HEK293T (cell line): ENCODE data around the gene RNF34.
"Not testable (repeated sequence)": the region's sequence is repeated elsewhere in the genome, so short reads cannot be mapped to it uniquely, and the experiment has no call there.

Experiments
- CTCF ChIA-PET: fragments of 350-600 bp; formaldehyde crosslinking; extraction: SDS; loops from one replicate; lab custom pipeline; 2021; ENCODE audit warnings: antibody characterized with exemption, inconsistent platforms; lab: Yijun Ruan, JAX
- POLR2A ChIA-PET: fragments of 350-600 bp; formaldehyde crosslinking; extraction: SDS; loops from one replicate; lab custom pipeline; 2020; ENCODE audit warnings: antibody characterized with exemption, inconsistent platforms; lab: Yijun Ruan, JAX
- DNase-seq: peaks from one replicate; pipeline ENCODE4 v3.0.0; 2012; ENCODE audit warnings: mixed read lengths; ENCODE audit errors: extremely low spot score
- ARNT ChIP-seq: fragments of 450-650 bp; IDR thresholded peaks from 2 replicates; pipeline ENCODE4 v1.6.1; 2017; ENCODE audit warnings: mild to moderate bottlenecking
- BHLHE40 ChIP-seq: fragments of 450-650 bp; IDR thresholded peaks from 2 replicates; pipeline ENCODE4 v1.6.1; 2016; ENCODE audit warnings: mild to moderate bottlenecking, moderate library complexity, borderline replicate concordance
- CTBP1 ChIP-seq: fragments of 450-650 bp; IDR thresholded peaks from 2 replicates; pipeline ENCODE4 v1.6.1; 2016; ENCODE audit warnings: borderline replicate concordance
- ELF4 ChIP-seq: fragments of 450-650 bp; IDR thresholded peaks from 2 replicates; pipeline ENCODE4 v1.6.1; 2017; ENCODE audit warnings: antibody characterized with exemption
- FOXA1 ChIP-seq: fragments of 450-650 bp; IDR thresholded peaks from 2 replicates; pipeline ENCODE4 v1.6.1; 2016; ENCODE audit warnings: mild to moderate bottlenecking
- FOXK2 ChIP-seq: fragments of 450-650 bp; IDR thresholded peaks from 2 replicates; pipeline ENCODE4 v1.6.1; 2016; ENCODE audit warnings: mild to moderate bottlenecking
- FOXM1 ChIP-seq: fragments of 450-650 bp; IDR thresholded peaks from 2 replicates; pipeline ENCODE4 v1.6.1; 2017; ENCODE audit warnings: mild to moderate bottlenecking, borderline replicate concordance
- HDGF ChIP-seq: fragments of 450-650 bp; IDR thresholded peaks from 2 replicates; pipeline ENCODE4 v1.6.1; 2017; ENCODE audit warnings: antibody characterized with exemption, borderline replicate concordance
- L3MBTL2 ChIP-seq: fragments of 450-650 bp; conservative IDR thresholded peaks from 2 replicates; pipeline ENCODE4 v1.6.1; 2016; ENCODE audit warnings: mild to moderate bottlenecking
- LEF1 ChIP-seq: fragments of 450-650 bp; IDR thresholded peaks from 2 replicates; pipeline ENCODE4 v1.6.1; 2017; ENCODE audit warnings: mild to moderate bottlenecking, borderline replicate concordance
- NFRKB ChIP-seq: fragments of 450-650 bp; IDR thresholded peaks from 2 replicates; pipeline ENCODE4 v1.6.1; 2016; ENCODE audit warnings: mild to moderate bottlenecking, moderate library complexity
- PKNOX1 ChIP-seq: fragments of 450-650 bp; IDR thresholded peaks from 2 replicates; pipeline ENCODE4 v1.6.1; 2016
- SP1 ChIP-seq: fragments of 450-650 bp; IDR thresholded peaks from 2 replicates; pipeline ENCODE4 v1.6.1; 2017
- SUZ12 ChIP-seq: fragments of 450-650 bp; IDR thresholded peaks from 2 replicates; pipeline ENCODE4 v1.6.1; 2016; ENCODE audit warnings: mild to moderate bottlenecking
- TARDBP ChIP-seq: fragments of 450-650 bp; IDR thresholded peaks from 2 replicates; pipeline ENCODE4 v1.6.1; 2016
- ZNF384 ChIP-seq: fragments of 450-650 bp; IDR thresholded peaks from 2 replicates; pipeline ENCODE4 v1.6.1; 2016

Gene RNF34

GRCh38 chr12:121373755-121374154 lies 26.2 kb upstream of the RNF34 start:
- DNase-seq: no peak
- TF ChIP-seq ELF4: no peak
- TF ChIP-seq SP1: no peak
- TF ChIP-seq FOXK2: no peak
- no peak for TF ChIP-seq PKNOX1
- no peak for TF ChIP-seq BHLHE40
- TF ChIP-seq NFRKB: no peak
- no peak for TF ChIP-seq ZNF384
- no peak for TF ChIP-seq LEF1
- TF ChIP-seq FOXM1: no peak
- no peak for TF ChIP-seq HDGF
- ChIA-PET POLR2A (no interaction called here), CTCF (no interaction called here)

- CTCF ChIA-PET: interaction anchor here (0.5 kb wide), 1 partner anchor 9 kb away, joined by 3 read pairs; no protein-coding TSS in a partner anchor
- not testable (repeated sequence) for DNase-seq
- POLR2A ChIA-PET: interaction anchor here (1.0 kb wide), 1 partner anchor 23 kb away, joined by 5 read pairs; the partner anchor contains the start of gene ANAPC5
Measured at GRCh38 chr12:121374336-121374735, 25.6 kb upstream of the RNF34 start.

- CTCF ChIA-PET, DNase-seq: not testable (repeated sequence)
- POLR2A ChIA-PET: interaction anchor here (1.0 kb wide), 1 partner anchor 23 kb away, joined by 5 read pairs; the partner anchor contains the start of gene ANAPC5
Measured at GRCh38 chr12:121374945-121375584, 24.9 kb upstream of the RNF34 start.

- POLR2A ChIA-PET: interaction anchor here (0.9 kb wide), 1 partner anchor 29 kb away, joined by 3 read pairs; no protein-coding TSS in a partner anchor
- TF ChIP-seq TARDBP (no peak), ZNF384 (no peak), SUZ12 (no peak), BHLHE40 (no peak), SP1 (no peak), CTBP1 (no peak), FOXK2 (no peak), ARNT (no peak), L3MBTL2 (no peak), FOXA1 (no peak), PKNOX1 (no peak), ELF4 (no peak)
- no peak for DNase-seq
- CTCF ChIA-PET: no interaction called here
Measured at GRCh38 chr12:121376754-121377697, 22.9 kb upstream of the RNF34 start.

GRCh38 chr12:121378736-121379135 lies 21.2 kb upstream of the RNF34 start:
- TF ChIP-seq FOXM1 (no peak), ARNT (no peak), L3MBTL2 (no peak), ZNF384 (no peak), LEF1 (no peak), FOXA1 (no peak), FOXK2 (no peak), HDGF (no peak)
- POLR2A ChIA-PET: no interaction called here
- CTCF ChIA-PET: no interaction called here
- DNase-seq: no peak

- CTCF ChIA-PET: no interaction called here
- POLR2A ChIA-PET: no interaction called here
- no peak for DNase-seq
Measured at GRCh38 chr12:121379945-121380344, 20.0 kb upstream of the RNF34 start.

More at GRCh38 chr12:121379945-121380344, 20.0 kb upstream of the RNF34 start:
- TF ChIP-seq FOXM1 (no peak), SUZ12 (no peak), NFRKB (no peak), FOXK2 (no peak), ELF4 (no peak), BHLHE40 (no peak), SP1 (no peak), ZNF384 (no peak), HDGF (no peak), FOXA1 (no peak), LEF1 (no peak), TARDBP (no peak), L3MBTL2 (no peak), PKNOX1 (no peak), ARNT (no peak), CTBP1 (no peak)
